A673 (cell line): ENCODE data around the gene EIF3K. TPM values are rescaled to one million over a fixed set of nuclear protein-coding genes. Genes with fewer than 3 reads are reported as not detected.

Source experiments
- BruUV-seq: library from RNA; stranded (reverse); fragments of 400-500 nt; replicated peaks from 2 replicates; lab custom pipeline; 2021; lab: Mats Ljungman, UMichigan
- CTCF ChIA-PET: fragments of 300-600 bp; sonication (Branson Sonifier 250); formaldehyde crosslinking; loops from one replicate; lab custom pipeline; 2022; ENCODE audit warnings: antibody characterized with exemption; lab: Charles Lee
- POLR2A ChIA-PET: fragments of 300-600 bp; sonication (Branson Sonifier 250); formaldehyde crosslinking; loops from one replicate; lab custom pipeline; 2022; ENCODE audit warnings: antibody characterized with exemption; ENCODE audit not compliant: low non-redundant PET; lab: Charles Lee
- DNase-seq: peaks from one replicate; pipeline ENCODE4 v3.0.0-alpha.2; 2015; ENCODE audit warnings: low spot score
- H3K27ac ChIP-seq: fragments of 200-600 bp; sonication (generic); 2 replicates; pipeline ENCODE4 v1.5.1; 2016; ENCODE audit warnings: mixed run types, low read depth, mild to moderate bottlenecking, mixed read lengths, antibody characterized with exemption, low read length; ENCODE audit not compliant: poor library complexity, severe bottlenecking
- H3K27me3 ChIP-seq: fragments of 200-600 bp; sonication (generic); replicated peaks from 2 replicates; pipeline ENCODE4 v1.6.1; 2017; ENCODE audit warnings: mixed run types, low read depth, mild to moderate bottlenecking, mixed read lengths, antibody characterized with exemption, low read length; ENCODE audit not compliant: insufficient read depth, poor library complexity
- H3K36me3 ChIP-seq: fragments of 200-600 bp; sonication (generic); 2 replicates; pipeline ENCODE4 v1.6.1; 2016; ENCODE audit warnings: mixed run types, mild to moderate bottlenecking, mixed read lengths, antibody characterized with exemption, low read length; ENCODE audit not compliant: insufficient read depth, poor library complexity, severe bottlenecking
- H3K4me1 ChIP-seq: fragments of 200-600 bp; sonication (generic); 2 replicates; pipeline ENCODE4 v1.6.1; 2017; ENCODE audit warnings: mixed run types, mild to moderate bottlenecking, mixed read lengths, antibody characterized with exemption, low read length; ENCODE audit not compliant: insufficient read depth, poor library complexity, severe bottlenecking
- H3K4me3 ChIP-seq: fragments of 200-600 bp; sonication (generic); 2 replicates; pipeline ENCODE4 v1.5.1; 2016; ENCODE audit warnings: low read depth, mixed run types, mild to moderate bottlenecking, mixed read lengths, low read length; ENCODE audit not compliant: poor library complexity, severe bottlenecking
- H3K9me3 ChIP-seq: fragments of 200-600 bp; sonication (generic); 2 replicates; pipeline ENCODE4 v1.6.1; 2016; ENCODE audit warnings: mixed run types, low read depth, mild to moderate bottlenecking, mixed read lengths, antibody characterized with exemption, low read length; ENCODE audit not compliant: poor library complexity, severe bottlenecking
- CTCF ChIP-seq: fragments of 300-800, 200-600 bp; sonication (generic); conservative IDR thresholded peaks from 2 replicates; pipeline ENCODE4 v1.5.1; 2017; ENCODE audit warnings: low read depth, mild to moderate bottlenecking, antibody characterized with exemption, low read length, moderate library complexity, mixed read lengths
- EZH2 ChIP-seq: fragments of 200-600 bp; sonication (generic); IDR thresholded peaks from 2 replicates; pipeline ENCODE4 v1.6.1; 2017; ENCODE audit warnings: borderline replicate concordance, low read depth, mild to moderate bottlenecking, mixed read lengths, antibody characterized with exemption, low read length; ENCODE audit not compliant: poor library complexity, severe bottlenecking
- intact Hi-C: fragments of 100-400 bp; cut with micrococcal nuclease; formaldehyde crosslinking; loops from one replicate; pipeline ENCODE4 v1.10.0; 2022; ENCODE audit not compliant: unreplicated experiment
- total RNA-seq: library from RNA; stranded (reverse); gene quantifications from 2 replicates; pipeline ENCODE4 v1.2.3, GENCODE V29; 2021

EIF3K gene
- total RNA-seq, 1 experiment from 2014 or later, result 316 TPM

- intact Hi-C loops, result no loop called here
- no peaks in the 10 kb centered on the region for H3K36me3 ChIP-seq
- BruUV-seq, result no TSS peak
- H3K27me3 ChIP-seq, result no peaks in the 10 kb centered on the region
- peaks cover 33% of the 10 kb centered on the region for H3K4me1 ChIP-seq
- H3K4me3 ChIP-seq, result peak overlapping the region; percentile 100
- TF ChIP-seq CTCF (no peak), EZH2 (no peak)
- ChIA-PET CTCF (interaction anchor here (0.8 to 1.2 kb wide), 2 partner anchors 14 to 245 kb away, joined by 3 to 14 read pairs; partner anchors contain the start of gene FAM98C), POLR2A (no interaction called here)
- H3K9me3 ChIP-seq, result no peaks in the 10 kb centered on the region
- H3K27ac ChIP-seq, result peak overlapping the region; percentile 93
- no peak for DNase-seq
Measured at GRCh38 chr19:38647966-38648768, 29.2 kb downstream of the EIF3K start.

GRCh38 chr19:38648769-38649304 is 29.8 kb downstream of the EIF3K start:
- DNase-seq, result no peak
- no peaks in the 10 kb centered on the region for H3K27me3 ChIP-seq
- BruUV-seq, result no TSS peak
- ChIA-PET CTCF (no interaction called here), POLR2A (no interaction called here)
- TF ChIP-seq CTCF, result no peak
- TF ChIP-seq EZH2, result no peak
- peaks cover 33% of the 10 kb centered on the region for H3K4me1 ChIP-seq
- H3K4me3 ChIP-seq, result peak overlapping the region; percentile 100
- H3K9me3 ChIP-seq, result no peaks in the 10 kb centered on the region
- peak overlapping the region; percentile 93 for H3K27ac ChIP-seq
- intact Hi-C loops, result no loop called here
- H3K36me3 ChIP-seq, result no peaks in the 10 kb centered on the region

GRCh38 chr19:38649305-38650171 is 30.6 kb downstream of the EIF3K start:
- Histone ChIP-seq H3K27me3 (no peaks in the 10 kb centered on the region), H3K9me3 (no peaks in the 10 kb centered on the region), H3K4me1 (peaks cover 35% of the 10 kb centered on the region), H3K4me3 (peak overlapping the region; percentile 100), H3K27ac (peak overlapping the region; percentile 93), H3K36me3 (no peaks in the 10 kb centered on the region)
- TF ChIP-seq CTCF (no peak), EZH2 (no peak)
- intact Hi-C loops, result no loop called here
- ChIA-PET CTCF (no interaction called here), POLR2A (no interaction called here)
- no TSS peak for BruUV-seq
- DNase-seq, result no peak
